Neural cell (in vitro differentiated cells): Measurements from ENCODE around the gene ARID1B.

Experiments
- CTCF ChIP-seq: fragments of 450-650 bp; IDR thresholded peaks from 2 replicates; pipeline ENCODE4 v1.5.1; 2014; ENCODE audit warnings: antibody characterized with exemption, mild to moderate bottlenecking, moderate library complexity; ENCODE audit not compliant: poor library complexity, severe bottlenecking
- EZH2 ChIP-seq: fragments of 200-600, 300-800 bp; shearing (Covaris generic), sonication (generic); IDR thresholded peaks from 2 replicates; pipeline ENCODE4 v1.6.1; 2014; ENCODE audit warnings: antibody characterized with exemption, low read length, borderline replicate concordance, mild to moderate bottlenecking; ENCODE audit not compliant: insufficient read depth, poor library complexity, severe bottlenecking

- TF ChIP-seq EZH2 (no peak), CTCF (peak; percentile 12)
These were observed 452.0 kb downstream of the ARID1B start for GRCh38 chr6:157229132-157229618.
